H1 (cell line): ENCODE results near the gene PRDM1. TPM values are rescaled to one million over a fixed set of nuclear protein-coding genes. Genes with fewer than 3 reads are reported as not detected.
A peak's percentile ranks its signal among the peaks of the same experiment; 100 is the strongest.

Experiments used
- CTCF ChIA-PET: fragments of 300-600 bp; sonication (Branson Sonifier 250); formaldehyde crosslinking; loops from one replicate; lab custom pipeline; 2021; ENCODE audit not compliant: partially characterized antibody; lab: Charles Lee
- POLR2A ChIA-PET: fragments of 300-600 bp; sonication (Branson Sonifier 250); formaldehyde crosslinking; loops from one replicate; lab custom pipeline; 2021; ENCODE audit warnings: inconsistent platforms; ENCODE audit not compliant: partially characterized antibody; lab: Charles Lee
- DNase-seq, 2 experiments: peaks; one replicate each; pipeline versions ENCODE4 v3.0.0 to v3.0.0-alpha.2; 2010 to 2022; ENCODE audit warnings: low spot score in 2 of 2, low read depth in 1 of 2, mixed read lengths in 1 of 2
- FAIRE-seq: peaks from 2 replicates; lab custom pipeline; 2011; peaks lifted over from hg19 to GRCh38; lab: Jason Lieb, UNC
- H2AFZ ChIP-seq: 2 replicates; pipeline ENCODE4 v1.8.1; 2012; ENCODE audit warnings: low read length, inconsistent platforms
- H2AK5ac ChIP-seq: 2 replicates; pipeline ENCODE4 v1.6.1; 2013; ENCODE audit warnings: low read depth, low read length
- H2BK120ac ChIP-seq: replicated peaks from 2 replicates; pipeline ENCODE3; 2013; ENCODE audit warnings: low read depth, low read length, inconsistent platforms
- H2BK12ac ChIP-seq: 2 replicates; pipeline ENCODE4 v1.6.1; 2013; ENCODE audit warnings: low read depth, low read length
- H2BK15ac ChIP-seq: 2 replicates; pipeline ENCODE4 v1.6.1; 2013; ENCODE audit warnings: low read length
- H2BK20ac ChIP-seq: 2 replicates; pipeline ENCODE4 v1.6.1; 2013; ENCODE audit warnings: low read length
- H2BK5ac ChIP-seq: 2 replicates; pipeline ENCODE4 v1.6.1; 2013; ENCODE audit warnings: low read depth, low read length
- H3K14ac ChIP-seq: 2 replicates; pipeline ENCODE4 v1.6.1; 2013; ENCODE audit warnings: inconsistent platforms; ENCODE audit not compliant: insufficient read length
- H3K18ac ChIP-seq: 2 replicates; pipeline ENCODE4 v1.6.1; 2013; ENCODE audit warnings: low read length; ENCODE audit errors: extremely low read depth
- H3K23ac ChIP-seq: 2 replicates; pipeline ENCODE4 v1.6.1; 2013; ENCODE audit warnings: inconsistent platforms; ENCODE audit not compliant: insufficient read length
- H3K23me2 ChIP-seq: 2 replicates; pipeline ENCODE4 v1.6.1; 2013; ENCODE audit warnings: low read depth, low read length
- H3K27ac ChIP-seq: 2 replicates; pipeline ENCODE4 v1.6.1; 2011; ENCODE audit warnings: low read depth, low read length, inconsistent platforms
- H3K27me3 ChIP-seq, 4 experiments: replicated peaks in 1 of 4; 1 replicate in 1 of 4; 2 replicates in 3 of 4; pipeline versions ENCODE4 v1.6.1 to v1.8.1; 2011 to 2013; ENCODE audit warnings: low read length in 3 of 4, mild to moderate bottlenecking in 3 of 4, inconsistent platforms in 2 of 4, mixed read lengths in 2 of 4, moderate library complexity in 1 of 4; ENCODE audit not compliant: control insufficient read depth in 3 of 4, insufficient read depth in 3 of 4; ENCODE audit errors: extremely low read depth in 1 of 4
- H3K36me3 ChIP-seq, 4 experiments: 2 replicates each; pipeline versions ENCODE4 v1.6.1 to v1.8.1; 2011 to 2013; ENCODE audit warnings: mild to moderate bottlenecking in 4 of 4, low read length in 3 of 4, moderate library complexity in 2 of 4, control low read depth in 1 of 4, inconsistent platforms in 1 of 4; ENCODE audit not compliant: insufficient read depth in 4 of 4, control insufficient read depth in 2 of 4
- H3K4ac ChIP-seq: replicated peaks from 2 replicates; pipeline ENCODE3; 2013; ENCODE audit warnings: low read length, low read depth, mixed read lengths, inconsistent platforms; ENCODE audit not compliant: insufficient read length
- H3K4me1 ChIP-seq, 4 experiments: replicated peaks in 1 of 4; 1 replicate in 1 of 4; 2 replicates in 3 of 4; pipeline versions ENCODE4 v1.6.1 to v1.8.1; 2011 to 2013; ENCODE audit warnings: low read length in 3 of 4, inconsistent platforms in 2 of 4, mixed read lengths in 1 of 4; ENCODE audit not compliant: insufficient read depth in 4 of 4, control insufficient read depth in 3 of 4
- H3K4me2 ChIP-seq, 2 experiments: 2 replicates each; pipeline versions ENCODE4 v1.6.1 to v1.8.1; 2011 to 2013; ENCODE audit warnings: low read depth in 2 of 2, low read length in 2 of 2, control low read depth in 1 of 2, inconsistent platforms in 1 of 2, mild to moderate bottlenecking in 1 of 2; ENCODE audit not compliant: insufficient read depth in 1 of 2
- H3K4me3 ChIP-seq, 4 experiments: fragments of 200-600, 300-600 bp in 1 of 4; sonication (generic), shearing (Covaris generic), sonication (Bioruptor Twin) in 1 of 4; 2 replicates each; pipeline versions ENCODE4 v1.5.1 to v1.8.1; 2011 to 2016; ENCODE audit warnings: low read length in 4 of 4, low read depth in 3 of 4, control low read depth in 2 of 4, inconsistent platforms in 2 of 4, mild to moderate bottlenecking in 2 of 4, mixed read lengths in 1 of 4, moderate library complexity in 1 of 4; ENCODE audit not compliant: insufficient read depth in 2 of 4; ENCODE audit errors: extremely low read depth in 1 of 4
- H3K56ac ChIP-seq: replicated peaks from 2 replicates; pipeline ENCODE3; 2013; ENCODE audit warnings: low read depth, mild to moderate bottlenecking, mixed read lengths, low read length, inconsistent platforms; ENCODE audit not compliant: insufficient read length
- H3K79me1 ChIP-seq: 2 replicates; pipeline ENCODE4 v1.6.1; 2013; ENCODE audit warnings: low read depth, low read length, control low read depth
- H3K79me2 ChIP-seq, 2 experiments: 2 replicates each; pipeline versions ENCODE4 v1.6.1 to v1.8.1; 2012 to 2013; ENCODE audit warnings: low read length in 2 of 2, mild to moderate bottlenecking in 2 of 2, inconsistent platforms in 1 of 2; ENCODE audit not compliant: insufficient read depth in 2 of 2, control insufficient read depth in 1 of 2
- H3K9ac ChIP-seq, 4 experiments: replicated peaks in 1 of 4; 1 replicate in 1 of 4; 2 replicates in 3 of 4; pipeline versions ENCODE4 v1.6.1 to v1.8.1; 2011 to 2013; ENCODE audit warnings: low read depth in 3 of 4, low read length in 3 of 4, control low read depth in 2 of 4, mild to moderate bottlenecking in 2 of 4, moderate library complexity in 2 of 4, inconsistent platforms in 1 of 4; ENCODE audit errors: extremely low read depth in 1 of 4
- H3K9me3 ChIP-seq, 2 experiments: 2 replicates each; pipeline versions ENCODE4 v1.6.1 to v1.8.1; 2012 to 2013; ENCODE audit warnings: mild to moderate bottlenecking in 2 of 2, moderate library complexity in 2 of 2, control low read depth in 1 of 2, inconsistent platforms in 1 of 2, low read depth in 1 of 2, low read length in 1 of 2, mixed read lengths in 1 of 2; ENCODE audit not compliant: insufficient read depth in 2 of 2
- H4K20me1 ChIP-seq, 2 experiments: replicated peaks in 1 of 2; 2 replicates each; pipeline versions ENCODE3 to v1.8.1; 2011 to 2013; ENCODE audit warnings: inconsistent platforms in 2 of 2, low read length in 2 of 2, mild to moderate bottlenecking in 1 of 2; ENCODE audit not compliant: insufficient read depth in 2 of 2, control insufficient read depth in 1 of 2
- H4K5ac ChIP-seq: 2 replicates; pipeline ENCODE4 v1.6.1; 2013; ENCODE audit warnings: low read length, low read depth, mixed read lengths, inconsistent platforms; ENCODE audit not compliant: insufficient read length
- H4K8ac ChIP-seq: 2 replicates; pipeline ENCODE4 v1.8.0; 2013; ENCODE audit warnings: mild to moderate bottlenecking, moderate library complexity, low read length, inconsistent platforms; ENCODE audit not compliant: insufficient read depth; ENCODE audit errors: extremely low read depth
- H4K91ac ChIP-seq: replicated peaks from 2 replicates; pipeline ENCODE3; 2013; ENCODE audit warnings: low read length, mixed read lengths, inconsistent platforms; ENCODE audit not compliant: insufficient read length
- WGBS, 2 experiments: shearing (Covaris generic) in 1 of 2; methylation state at CpG; one replicate each; pipeline versions ENCODE4 v1.1.6 to v1.1.7; 2013 to 2015; ENCODE audit warnings: low lambda C conversion rate in 2 of 2, mixed read lengths in 2 of 2, inconsistent platforms in 1 of 2, low coverage in 1 of 2, missing lambda C conversion rate in 1 of 2; ENCODE audit not compliant: insufficient replicate concordance in 2 of 2, insufficient coverage in 1 of 2, insufficient read length in 1 of 2; ENCODE audit errors: extremely low coverage in 1 of 2, missing lambda C conversion rate in 1 of 2; 5-methylcytosine and 5-hydroxymethylcytosine counted together
- polyA plus RNA-seq, 7 experiments: library from polyadenylated mRNA; depleted of rRNA in 3 of 7; stranded (reverse) in 5 of 7; unstranded in 2 of 7; fragments of >200 nt in 5 of 7; fragments of 200-250 nt in 2 of 7; gene quantifications; 1 replicate in 5 of 7; 2 replicates in 1 of 7; 4 replicates in 1 of 7; pipeline versions ENCODE4 v1.2.1 to v1.2.3, GENCODE V29; 2011 to 2013; ENCODE audit warnings: missing spikeins in 2 of 7, mixed read lengths in 2 of 7
- total RNA-seq: library from RNA; stranded (reverse); fragmentation: NEBNext Ultra II Directional; extraction: Animal tissue kit (Norgen Biotek cat#: 25700); gene quantifications from 2 replicates; pipeline ENCODE4 v1.2.1, GENCODE V29; 2021

PRDM1 gene
- total and polyA plus RNA-seq, 2 of the 8 experiments (the other 6 are each of a cell fraction or from before 2014, with no cell fraction given), result 0.21 to 0.74 TPM

GRCh38 chr6:106122938-106123656, 37.0 kb downstream of the PRDM1 start:
- H3K27ac ChIP-seq, result no peak overlapping the region
- H3K18ac ChIP-seq, result no peak overlapping the region
- no peaks in the 10 kb centered on the region for H3K27me3 ChIP-seq
- H4K91ac ChIP-seq, result no peak overlapping the region
- H3K4me1 ChIP-seq, result no peaks in the 10 kb centered on the region
- H4K8ac ChIP-seq, result no peak overlapping the region
- POLR2A ChIA-PET, result no interaction called here
- no peaks in the 10 kb centered on the region for H3K23me2 ChIP-seq
- H4K5ac ChIP-seq, result no peak overlapping the region
- no peak overlapping the region for H2BK15ac ChIP-seq
- CTCF ChIA-PET, result interaction anchor here (0.7 to 1.6 kb wide), 4 partner anchors 18 to 735 kb away, joined by 3 to 6 read pairs (median 3); no protein-coding TSS in a partner anchor
- no peaks in the 10 kb centered on the region for H3K79me2 ChIP-seq
- H2BK12ac ChIP-seq, result no peak overlapping the region
- H3K56ac ChIP-seq, result no peak overlapping the region
- no peak overlapping the region for H3K4ac ChIP-seq
- H3K9ac ChIP-seq, result no peak overlapping the region
- no peak overlapping the region for H2BK5ac ChIP-seq
- no peak overlapping the region for H3K4me3 ChIP-seq
- H3K9me3 ChIP-seq, result no peaks in the 10 kb centered on the region
- H3K23ac ChIP-seq, result no peak overlapping the region
- H3K4me2 ChIP-seq, result no peak overlapping the region
- H4K20me1 ChIP-seq, result no peaks in the 10 kb centered on the region
- DNase-seq (no peak), FAIRE-seq (no peak)
- 84% methylated on average over 6 of the region's 6 CpGs; no CpG with 5 or more reads in 1 of the 2 experiments for WGBS, 2 experiments
- no peak overlapping the region for H3K14ac ChIP-seq
- H3K36me3 ChIP-seq, result no peaks in the 10 kb centered on the region
- no peak overlapping the region for H2AFZ ChIP-seq
- no peak overlapping the region for H2BK120ac ChIP-seq
- H2BK20ac ChIP-seq, result 0 out of 2 replicates have a peak overlapping the region, but pooled peaks have one; percentile 1
- H3K79me1 ChIP-seq, result no peaks in the 10 kb centered on the region
- no peak overlapping the region for H2AK5ac ChIP-seq
